BLaER1 (cell line): ENCODE results near the gene PCLO.

Experiments used
- H3K27ac ChIP-seq: shearing (Covaris generic); formaldehyde crosslinking; 2 replicates; pipeline ENCODE4 v1.8.1; 2022
- H3K27me3 ChIP-seq: shearing (Covaris generic); formaldehyde crosslinking; 2 replicates; pipeline ENCODE4 v1.8.1; 2022
- H3K36me3 ChIP-seq: shearing (Covaris generic); formaldehyde crosslinking; 2 replicates; pipeline ENCODE4 v1.8.1; 2022
- H3K4me1 ChIP-seq: shearing (Covaris generic); formaldehyde crosslinking; 2 replicates; pipeline ENCODE4 v1.8.1; 2022
- H3K4me2 ChIP-seq: shearing (Covaris generic); formaldehyde crosslinking; 2 replicates; pipeline ENCODE4 v1.8.1; 2022
- H3K4me3 ChIP-seq: shearing (Covaris generic); formaldehyde crosslinking; 2 replicates; pipeline ENCODE4 v1.8.1; 2022
- H3K9ac ChIP-seq: shearing (Covaris generic); formaldehyde crosslinking; 2 replicates; pipeline ENCODE4 v1.8.1; 2022
- H3K9me3 ChIP-seq: shearing (Covaris generic); formaldehyde crosslinking; 2 replicates; pipeline ENCODE4 v1.8.1; 2022
- H4K20me1 ChIP-seq: shearing (Covaris generic); formaldehyde crosslinking; 2 replicates; pipeline ENCODE4 v1.8.1; 2022
- Cebpa-rat ChIP-seq: shearing (Covaris generic); IDR thresholded peaks from 2 replicates; pipeline ENCODE4 v1.8.1; 2022

PCLO gene

DNA sequence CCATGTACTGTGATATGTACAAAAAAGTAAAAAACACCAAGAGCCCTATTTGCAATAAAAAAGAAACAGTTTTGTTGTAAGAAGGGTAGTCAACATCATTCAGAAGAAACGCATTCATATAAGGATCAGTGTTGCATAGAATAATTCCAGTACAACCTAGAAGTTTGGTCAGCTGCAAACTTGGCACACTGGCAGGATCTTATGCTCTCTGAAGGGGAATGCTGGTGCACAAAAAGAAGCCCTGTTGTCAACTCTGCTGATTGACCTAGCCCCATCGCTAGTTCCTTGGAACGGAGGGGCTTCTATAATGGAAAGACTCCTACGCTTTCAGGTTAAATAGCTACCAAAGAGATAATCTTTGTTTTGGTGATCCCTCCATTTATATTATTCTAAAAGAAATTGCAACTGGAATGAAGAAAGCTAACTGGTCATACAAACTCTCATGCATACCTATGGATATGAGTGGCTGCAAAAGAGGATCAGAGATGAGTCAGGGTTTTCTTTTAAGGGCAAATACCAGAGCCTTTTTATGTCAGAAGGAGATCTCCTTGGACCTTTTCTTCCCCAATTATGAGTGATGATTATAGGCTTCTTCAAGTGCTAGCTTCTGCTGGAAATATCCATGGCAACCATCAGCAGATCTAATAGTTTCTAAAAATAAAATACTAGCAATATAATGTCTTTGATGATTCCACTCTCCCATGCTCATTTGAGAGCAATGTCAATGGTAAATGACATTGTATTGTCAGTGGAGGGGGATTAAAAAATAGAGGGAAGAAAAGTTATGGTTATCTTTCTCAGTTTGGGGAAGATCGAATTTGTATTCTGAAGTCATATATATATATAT is 406.8 kb downstream of the PCLO start:
- no peaks in the 10 kb centered on the region for H3K36me3 ChIP-seq
- no peaks in the 10 kb centered on the region for H4K20me1 ChIP-seq
- no peak overlapping the region for H3K4me3 ChIP-seq
- H3K9ac ChIP-seq = no peak overlapping the region
- TF ChIP-seq Cebpa-rat = no peak
- no peak overlapping the region for H3K4me2 ChIP-seq
- no peaks in the 10 kb centered on the region for H3K27me3 ChIP-seq
- no peaks in the 10 kb centered on the region for H3K4me1 ChIP-seq
- H3K9me3 ChIP-seq = no peaks in the 10 kb centered on the region
- no peak overlapping the region for H3K27ac ChIP-seq

DNA sequence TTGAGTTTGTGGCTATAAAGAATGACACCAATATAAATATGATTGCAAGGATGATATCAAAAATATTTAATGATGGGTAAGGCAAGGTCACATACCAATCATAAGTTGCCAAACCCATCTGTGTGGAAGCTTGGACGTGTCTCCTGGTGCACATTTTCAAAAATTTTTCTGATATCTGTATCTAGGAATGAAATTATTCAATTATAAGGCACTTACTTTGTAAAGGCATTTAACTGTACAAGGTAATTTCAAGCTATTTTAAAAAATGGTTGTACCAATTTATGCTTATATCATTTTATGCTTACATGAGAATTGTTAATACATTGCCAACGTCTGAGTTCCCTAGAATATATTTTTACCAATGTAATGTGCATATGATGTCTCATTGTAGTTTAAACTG is 412.7 kb downstream of the PCLO start:
- Histone ChIP-seq H3K9me3 (no peaks in the 10 kb centered on the region), H3K4me2 (no peak overlapping the region), H3K4me1 (no peaks in the 10 kb centered on the region), H3K27ac (no peak overlapping the region), H4K20me1 (no peaks in the 10 kb centered on the region), H3K9ac (no peak overlapping the region), H3K4me3 (no peak overlapping the region), H3K36me3 (no peaks in the 10 kb centered on the region), H3K27me3 (no peaks in the 10 kb centered on the region)
- no peak for TF ChIP-seq Cebpa-rat

DNA sequence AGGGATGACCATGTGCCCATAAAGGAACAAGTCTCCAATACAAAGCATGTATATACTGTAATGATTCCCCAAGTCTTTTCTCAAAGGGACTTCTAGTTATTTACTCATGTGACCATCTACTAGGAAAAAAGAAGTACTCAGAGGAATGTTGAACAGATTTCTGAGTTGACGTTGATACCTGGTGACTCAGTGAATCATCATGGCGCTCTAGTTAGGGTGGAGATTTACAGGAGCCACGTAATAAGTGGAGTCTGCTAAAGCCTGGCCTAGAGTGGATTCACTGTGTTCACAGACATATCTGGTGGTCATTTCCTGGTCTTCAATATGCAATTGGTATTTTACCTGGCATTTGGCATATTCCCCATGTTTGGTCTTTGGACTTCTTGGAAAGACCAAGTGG is 416.9 kb downstream of the PCLO start:
- no peak overlapping the region for H3K27ac ChIP-seq
- H3K4me2 ChIP-seq = no peak overlapping the region
- no peak overlapping the region for H3K4me3 ChIP-seq
- no peaks in the 10 kb centered on the region for H3K27me3 ChIP-seq
- no peaks in the 10 kb centered on the region for H4K20me1 ChIP-seq
- no peak overlapping the region for H3K9ac ChIP-seq
- H3K4me1 ChIP-seq = no peaks in the 10 kb centered on the region
- no peak for TF ChIP-seq Cebpa-rat
- no peaks in the 10 kb centered on the region for H3K36me3 ChIP-seq
- no peaks in the 10 kb centered on the region for H3K9me3 ChIP-seq

GRCh38 chr7:82745117-82745516 is 417.6 kb downstream of the PCLO start:
- Histone ChIP-seq H3K27me3 (no peaks in the 10 kb centered on the region), H3K36me3 (no peaks in the 10 kb centered on the region), H4K20me1 (no peaks in the 10 kb centered on the region), H3K27ac (no peak overlapping the region), H3K4me2 (no peak overlapping the region), H3K9me3 (no peaks in the 10 kb centered on the region), H3K4me1 (no peaks in the 10 kb centered on the region), H3K9ac (no peak overlapping the region), H3K4me3 (no peak overlapping the region)
- no peak for TF ChIP-seq Cebpa-rat

GRCh38 chr7:82742163-82742562 is 420.5 kb downstream of the PCLO start:
- Histone ChIP-seq H3K4me1 (no peaks in the 10 kb centered on the region), H3K9ac (no peak overlapping the region), H3K4me2 (no peak overlapping the region), H3K27ac (no peak overlapping the region), H3K4me3 (no peak overlapping the region), H3K27me3 (no peaks in the 10 kb centered on the region), H3K9me3 (no peaks in the 10 kb centered on the region), H3K36me3 (no peaks in the 10 kb centered on the region), H4K20me1 (no peaks in the 10 kb centered on the region)
- no peak for TF ChIP-seq Cebpa-rat

GRCh38 chr7:82741493-82741892 is 421.2 kb downstream of the PCLO start:
- Histone ChIP-seq H4K20me1 (no peaks in the 10 kb centered on the region), H3K4me2 (no peak overlapping the region), H3K4me3 (no peak overlapping the region), H3K27ac (no peak overlapping the region), H3K36me3 (no peaks in the 10 kb centered on the region), H3K4me1 (no peaks in the 10 kb centered on the region), H3K27me3 (no peaks in the 10 kb centered on the region), H3K9me3 (no peaks in the 10 kb centered on the region), H3K9ac (no peak overlapping the region)
- no peak for TF ChIP-seq Cebpa-rat

GRCh38 chr7:82740246-82740848 is 422.3 kb downstream of the PCLO start:
- H3K9me3 ChIP-seq = no peaks in the 10 kb centered on the region
- H3K4me1 ChIP-seq = no peaks in the 10 kb centered on the region
- H3K27me3 ChIP-seq = no peaks in the 10 kb centered on the region
- no peak overlapping the region for H3K27ac ChIP-seq
- H4K20me1 ChIP-seq = no peaks in the 10 kb centered on the region
- no peak overlapping the region for H3K9ac ChIP-seq
- no peak overlapping the region for H3K4me2 ChIP-seq
- no peaks in the 10 kb centered on the region for H3K36me3 ChIP-seq
- no peak for TF ChIP-seq Cebpa-rat
- no peak overlapping the region for H3K4me3 ChIP-seq

DNA sequence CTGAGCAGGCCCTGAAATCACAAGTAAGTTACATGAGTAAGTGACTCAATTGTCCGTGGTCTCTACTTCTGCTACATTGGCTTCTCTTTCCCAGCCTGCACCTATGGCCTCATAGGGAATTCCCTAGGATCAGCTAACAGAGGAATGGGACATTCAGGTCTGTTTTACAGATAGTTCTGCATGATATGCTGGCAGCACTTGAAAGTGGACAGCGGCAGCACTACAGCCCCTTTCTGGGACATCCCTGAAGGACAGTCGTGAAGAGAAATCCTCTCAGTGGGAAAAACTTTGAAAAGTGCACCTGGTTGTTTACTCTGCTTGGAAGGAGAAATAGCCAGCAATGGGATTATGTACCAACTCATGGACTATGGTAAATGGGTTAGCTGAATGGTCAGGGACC is 426.1 kb downstream of the PCLO start:
- Histone ChIP-seq H3K36me3 (no peaks in the 10 kb centered on the region), H3K27ac (no peak overlapping the region), H3K27me3 (no peaks in the 10 kb centered on the region), H3K4me3 (no peak overlapping the region), H3K4me2 (no peak overlapping the region), H3K4me1 (no peaks in the 10 kb centered on the region), H4K20me1 (no peaks in the 10 kb centered on the region), H3K9ac (no peak overlapping the region), H3K9me3 (no peaks in the 10 kb centered on the region)
- no peak for TF ChIP-seq Cebpa-rat

GRCh38 chr7:82732677-82733076 is 430.0 kb downstream of the PCLO start:
- Histone ChIP-seq H3K27ac (no peak overlapping the region), H3K9ac (no peak overlapping the region), H4K20me1 (no peaks in the 10 kb centered on the region), H3K4me3 (no peak overlapping the region), H3K4me1 (no peaks in the 10 kb centered on the region), H3K4me2 (no peak overlapping the region), H3K9me3 (no peaks in the 10 kb centered on the region), H3K27me3 (no peaks in the 10 kb centered on the region), H3K36me3 (no peaks in the 10 kb centered on the region)
- TF ChIP-seq Cebpa-rat = no peak

DNA sequence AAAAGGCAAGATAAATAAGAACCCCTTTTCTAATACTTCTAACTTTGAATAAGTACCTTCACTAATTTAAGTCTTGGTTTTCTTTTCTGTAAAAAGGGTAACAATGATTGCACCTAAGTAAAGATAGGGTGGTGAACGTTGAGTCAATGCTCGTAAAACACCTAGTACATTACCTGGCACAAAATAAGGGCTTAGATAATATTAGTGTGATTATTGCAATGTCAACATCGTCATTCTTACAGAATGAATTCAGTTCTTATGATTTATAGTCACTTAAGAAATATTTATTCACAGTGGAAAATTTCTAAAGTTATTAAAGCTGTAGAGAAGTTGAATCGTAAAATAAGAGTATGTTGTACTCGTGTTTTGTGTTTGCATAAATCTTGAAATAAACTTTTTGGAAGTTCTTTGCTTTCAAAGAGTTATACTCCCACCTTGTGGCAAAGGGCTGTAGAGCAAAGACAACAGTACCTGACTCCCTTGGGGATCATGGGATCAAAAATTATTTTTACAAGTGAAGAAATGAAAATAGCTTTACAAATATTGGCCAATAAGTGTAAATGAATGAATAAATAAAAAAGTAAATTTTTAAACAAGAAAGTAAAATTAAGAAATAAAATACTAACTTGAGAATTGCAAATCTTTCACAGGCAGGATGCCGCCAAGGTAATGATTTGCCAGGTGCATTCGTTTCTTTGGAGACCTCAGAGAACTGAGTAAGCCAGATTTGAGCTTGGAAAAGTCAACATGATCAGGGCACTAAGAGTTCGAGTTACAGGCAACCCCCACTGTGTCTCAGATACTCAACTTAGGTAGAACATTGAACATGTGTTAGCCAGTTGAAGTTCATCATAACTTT is 433.3 kb downstream of the PCLO start:
- H3K4me1 ChIP-seq = no peaks in the 10 kb centered on the region

More for the DNA sequence above, 433.3 kb downstream of the PCLO start:
- H4K20me1 ChIP-seq = no peaks in the 10 kb centered on the region
- no peak overlapping the region for H3K4me2 ChIP-seq
- no peaks in the 10 kb centered on the region for H3K27me3 ChIP-seq
- no peak overlapping the region for H3K4me3 ChIP-seq
- no peak overlapping the region for H3K27ac ChIP-seq
- no peak for TF ChIP-seq Cebpa-rat
- no peak overlapping the region for H3K9ac ChIP-seq
- no peaks in the 10 kb centered on the region for H3K36me3 ChIP-seq
- no peaks in the 10 kb centered on the region for H3K9me3 ChIP-seq
